Measurements from ENCODE around the gene C12orf43. TPM values are rescaled to one million over a fixed set of nuclear protein-coding genes. Genes with fewer than 3 reads are reported as not detected.

Gene C12orf43
- total RNA-seq, 1 experiment from 2014 or later = 22.1 TPM

GRCh38 chr12:121008347-121009098 lies 7.8 kb downstream of the C12orf43 start:
- Mint-ChIP-seq H3K4me1 (ENCODE audit: low read depth, unreplicated experiment) (no peaks in the 10 kb centered on the region), H3K36me3 (ENCODE audit: insufficient read depth, unreplicated experiment) (peaks cover 52% of the 10 kb centered on the region), H3K27ac (ENCODE audit: unreplicated experiment) (no peak overlapping the region), H3K4me3 (ENCODE audit: unreplicated experiment) (no peak overlapping the region), H3K27me3 (ENCODE audit: insufficient read depth, unreplicated experiment) (no peaks in the 10 kb centered on the region), H3K9me3 (ENCODE audit: unreplicated experiment) (no peaks in the 10 kb centered on the region)
- ChIA-PET CTCF (interaction anchor here (1.6 kb wide), 1 partner anchor 88 kb away, joined by 6 read pairs; no protein-coding TSS in a partner anchor), POLR2A (no interaction called here)
- Histone ChIP-seq H3K27me3 (replicated peaks; ENCODE audit: control insufficient read depth, insufficient read depth, low read length) (no peaks in the 10 kb centered on the region), H3K36me3 (ENCODE audit: control insufficient read depth, insufficient read depth, low read length) (peaks cover 2% of the 10 kb centered on the region), H3K4me1 (no peaks in the 10 kb centered on the region), H3K4me3 (ENCODE audit: low read depth, low read length) (no peak overlapping the region), H3K9me3 (no peaks in the 10 kb centered on the region)
- intact Hi-C loops (cut with micrococcal nuclease; ENCODE audit: unreplicated experiment) = loop anchor here (1.0 to 5.0 kb wide), 4 partner anchors 36 to 426 kb away; no protein-coding TSS in a partner anchor
- BruUV-seq (replicated peaks) = no TSS peak
- no peak for DNase-seq
- TF ChIP-seq CTCF (IDR thresholded peaks at IDR 0.05; ENCODE audit: insufficient read depth in 1 of 2, low read depth in 1 of 2, low read length in 1 of 2, severe bottlenecking in 1 of 2, unreplicated experiment in 1 of 2) = no peak

GRCh38 chr12:121005346-121005815 lies 10.9 kb downstream of the C12orf43 start:
- DNase-seq = peak; percentile 66 to 69
- Mint-ChIP-seq H3K4me1 (ENCODE audit: low read depth, unreplicated experiment) (no peaks in the 10 kb centered on the region), H3K4me3 (ENCODE audit: unreplicated experiment) (no peak overlapping the region), H3K36me3 (ENCODE audit: insufficient read depth, unreplicated experiment) (peaks cover 65% of the 10 kb centered on the region), H3K27ac (ENCODE audit: unreplicated experiment) (peak overlapping the region; percentile 37), H3K27me3 (ENCODE audit: insufficient read depth, unreplicated experiment) (no peaks in the 10 kb centered on the region), H3K9me3 (ENCODE audit: unreplicated experiment) (no peaks in the 10 kb centered on the region)
- Histone ChIP-seq H3K4me1 (no peaks in the 10 kb centered on the region), H3K36me3 (ENCODE audit: control insufficient read depth, insufficient read depth, low read length) (peaks cover 3% of the 10 kb centered on the region), H3K4me3 (ENCODE audit: low read depth, low read length) (no peak overlapping the region), H3K9me3 (no peaks in the 10 kb centered on the region), H3K27me3 (replicated peaks; ENCODE audit: control insufficient read depth, insufficient read depth, low read length) (no peaks in the 10 kb centered on the region)
- CTCF ChIA-PET = interaction anchor here (0.7 to 2.0 kb wide), 11 partner anchors 20 to 356 kb away, joined by 3 to 11 read pairs (median 4); partner anchors contain the start of gene HNF1A
- TF ChIP-seq CTCF (IDR thresholded peaks at IDR 0.05; ENCODE audit: insufficient read depth in 1 of 2, low read depth in 1 of 2, low read length in 1 of 2, severe bottlenecking in 1 of 2, unreplicated experiment in 1 of 2) = peak; percentile 61 to 64
- intact Hi-C loops (cut with micrococcal nuclease; ENCODE audit: unreplicated experiment) = loop anchor here (1.0 to 5.0 kb wide), 3 partner anchors 69 to 107 kb away; no protein-coding TSS in a partner anchor
- POLR2A ChIA-PET = interaction anchor here (0.6 to 1.4 kb wide), 2 partner anchors 27 to 52 kb away, joined by 3 to 5 read pairs; partner anchors contain the start of gene HNF1A
- no TSS peak for BruUV-seq (replicated peaks)

- POLR2A ChIA-PET = interaction anchor here (0.5 to 1.4 kb wide), 2 partner anchors 26 to 30 kb away, joined by 3 to 5 read pairs; partner anchors contain the start of gene HNF1A
- Mint-ChIP-seq H3K4me1 (ENCODE audit: low read depth, unreplicated experiment) (no peaks in the 10 kb centered on the region), H3K9me3 (ENCODE audit: unreplicated experiment) (no peaks in the 10 kb centered on the region), H3K27me3 (ENCODE audit: insufficient read depth, unreplicated experiment) (no peaks in the 10 kb centered on the region), H3K27ac (ENCODE audit: unreplicated experiment) (no peak overlapping the region), H3K4me3 (ENCODE audit: unreplicated experiment) (no peak overlapping the region), H3K36me3 (ENCODE audit: insufficient read depth, unreplicated experiment) (peaks cover 67% of the 10 kb centered on the region)
- no TSS peak for BruUV-seq (replicated peaks)
- DNase-seq = no peak
- Histone ChIP-seq H3K4me1 (no peaks in the 10 kb centered on the region), H3K9me3 (no peaks in the 10 kb centered on the region), H3K27me3 (replicated peaks; ENCODE audit: control insufficient read depth, insufficient read depth, low read length) (no peaks in the 10 kb centered on the region), H3K36me3 (ENCODE audit: control insufficient read depth, insufficient read depth, low read length) (peaks cover 5% of the 10 kb centered on the region), H3K4me3 (ENCODE audit: low read depth, low read length) (no peak overlapping the region)
- intact Hi-C loops (cut with micrococcal nuclease; ENCODE audit: unreplicated experiment) = loop anchor here (2.0 kb wide), 1 partner anchor 68 kb away; no protein-coding TSS in a partner anchor
- CTCF ChIA-PET = interaction anchor here (0.5 to 2.0 kb wide), 4 partner anchors 20 to 355 kb away, joined by 3 to 10 read pairs (median 4); partner anchors contain the start of gene HNF1A
- TF ChIP-seq CTCF (IDR thresholded peaks at IDR 0.05; ENCODE audit: insufficient read depth in 1 of 2, low read depth in 1 of 2, low read length in 1 of 2, severe bottlenecking in 1 of 2, unreplicated experiment in 1 of 2) = no peak
Measured at GRCh38 chr12:121004253-121004815, 12.0 kb downstream of the C12orf43 start.

Data from Caco-2 (cell line).